Gastroesophageal sphincter (tissue), 4 donors: Measurements from ENCODE around the gene HYAL1. TPM values are rescaled to one million over a fixed set of nuclear protein-coding genes. Genes with fewer than 3 reads are reported as not detected.

ENCODE experiments used
- ATAC-seq: fragments of 150-250 bp; one replicate; pipeline ENCODE4 v1.9.1; 2016; ENCODE audit warnings: mild to moderate bottlenecking, moderate library complexity
- H3K27ac ChIP-seq, 4 donors: fragments of 200-600 bp; sonication (generic) in 3 of 4; 1 replicate in 3 of 4; 2 replicates in 1 of 4; pipeline ENCODE4 v1.5.1; 2016 to 2019
- H3K27me3 ChIP-seq: fragments of 200-600 bp; sonication (generic); one replicate; pipeline ENCODE4 v1.5.1; 2019
- H3K36me3 ChIP-seq, 2 donors: fragments of 200-600 bp; sonication (generic); one replicate each; pipeline ENCODE4 v1.5.1; 2019; ENCODE audit warnings: control low read depth in 1 of 2
- H3K4me1 ChIP-seq, 3 donors: fragments of 200-600 bp; sonication (generic); 1 replicate in 2 of 3; 2 replicates in 1 of 3; pipeline ENCODE4 v1.5.1; 2016 to 2019; ENCODE audit warnings: control low read depth in 2 of 3
- H3K4me3 ChIP-seq, 2 donors: fragments of 200-600 bp; sonication (generic); one replicate each; pipeline ENCODE4 v1.5.1; 2019; ENCODE audit warnings: mild to moderate bottlenecking in 1 of 2, moderate library complexity in 1 of 2
- H3K9me3 ChIP-seq, 3 donors: fragments of 200-600 bp; sonication (generic); one replicate each; pipeline ENCODE4 v1.5.1; 2017 to 2019; ENCODE audit warnings: control low read depth in 2 of 3
- EP300 ChIP-seq: sonication (generic); formaldehyde crosslinking; IDR thresholded peaks from one replicate; pipeline ENCODE4 v1.6.1; 2017; ENCODE audit warnings: antibody characterized with exemption, mild to moderate bottlenecking
- POLR2A ChIP-seq, 2 donors: fragments of 450-650 bp; IDR thresholded peaks; one replicate each; pipeline ENCODE4 v1.6.1; 2017; ENCODE audit warnings: antibody characterized with exemption in 2 of 2, mild to moderate bottlenecking in 2 of 2, moderate library complexity in 1 of 2
- POLR2AphosphoS5 ChIP-seq: sonication (generic); formaldehyde crosslinking; IDR thresholded peaks from one replicate; pipeline ENCODE4 v1.6.1; 2017; ENCODE audit warnings: antibody characterized with exemption
- WGBS, 2 donors: methylation state at CpG; one replicate each; pipeline ENCODE4 v1.1.5; 2018; ENCODE audit warnings: low coverage in 1 of 2; 5-methylcytosine and 5-hydroxymethylcytosine counted together
- total RNA-seq, 4 donors: library from RNA; depleted of rRNA; stranded (reverse); fragments of >200 nt; gene quantifications; one replicate each; pipeline ENCODE4 v1.1.0, GENCODE V29; 2016
- TF ChIP-seq, protein P1 (sequence below), 4 experiments: fragments of 200-600 bp in 2 of 4; fragments of 450-650 bp in 2 of 4; sonication (generic) in 1 of 4; IDR thresholded peaks; one replicate each; pipeline ENCODE4 v1.5.1; 2017 to 2019; ENCODE audit warnings: antibody characterized with exemption in 4 of 4, mild to moderate bottlenecking in 2 of 4, moderate library complexity in 2 of 4

HYAL1 gene
- total RNA-seq, 4 donors from 2014 or later = 4.8 to 12.3 (median 7.9) TPM

DNA sequence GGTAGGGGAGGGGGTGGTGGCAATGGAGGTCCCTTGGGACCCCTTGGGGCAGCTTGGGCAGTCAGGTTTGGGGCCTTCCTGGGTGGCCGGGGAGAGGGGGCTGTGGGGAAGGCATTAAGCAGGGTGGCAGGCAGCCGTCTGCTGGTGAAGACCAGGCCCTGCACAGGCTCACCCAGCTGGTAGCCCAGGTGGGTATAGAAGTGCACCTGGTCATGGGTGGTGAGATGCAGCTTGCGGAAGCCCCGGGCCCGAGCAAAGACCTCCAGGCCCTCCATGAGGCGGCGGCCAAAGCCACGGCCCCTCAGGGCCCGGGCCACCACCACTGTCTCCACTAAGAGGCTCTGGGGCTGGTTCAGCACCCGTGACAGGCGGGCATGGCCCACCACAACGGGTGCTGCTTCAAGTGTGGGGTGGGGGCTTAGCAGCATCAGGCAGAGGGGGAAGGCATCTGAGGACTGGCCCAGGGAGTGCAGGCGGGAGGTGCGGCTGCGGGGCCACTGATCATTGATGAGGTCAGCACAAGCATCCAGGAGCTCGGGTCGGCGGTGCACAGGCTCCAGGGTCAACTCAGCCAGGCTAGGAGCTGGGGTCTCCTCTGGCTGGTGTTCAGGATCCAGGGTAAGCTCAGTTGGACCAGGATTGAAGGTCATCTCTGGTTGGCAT, 6.5 kb downstream of the HYAL1 start:
- peaks cover 0 to 47% (median 24%) of the 10 kb centered on the region in 3 donors for H3K4me1 ChIP-seq
- no peak overlapping the region for H3K4me3 ChIP-seq
- no CpG with 5 or more reads among the region's 18 CpGs for WGBS, 2 donors
- TF ChIP-seq, protein P1, sequence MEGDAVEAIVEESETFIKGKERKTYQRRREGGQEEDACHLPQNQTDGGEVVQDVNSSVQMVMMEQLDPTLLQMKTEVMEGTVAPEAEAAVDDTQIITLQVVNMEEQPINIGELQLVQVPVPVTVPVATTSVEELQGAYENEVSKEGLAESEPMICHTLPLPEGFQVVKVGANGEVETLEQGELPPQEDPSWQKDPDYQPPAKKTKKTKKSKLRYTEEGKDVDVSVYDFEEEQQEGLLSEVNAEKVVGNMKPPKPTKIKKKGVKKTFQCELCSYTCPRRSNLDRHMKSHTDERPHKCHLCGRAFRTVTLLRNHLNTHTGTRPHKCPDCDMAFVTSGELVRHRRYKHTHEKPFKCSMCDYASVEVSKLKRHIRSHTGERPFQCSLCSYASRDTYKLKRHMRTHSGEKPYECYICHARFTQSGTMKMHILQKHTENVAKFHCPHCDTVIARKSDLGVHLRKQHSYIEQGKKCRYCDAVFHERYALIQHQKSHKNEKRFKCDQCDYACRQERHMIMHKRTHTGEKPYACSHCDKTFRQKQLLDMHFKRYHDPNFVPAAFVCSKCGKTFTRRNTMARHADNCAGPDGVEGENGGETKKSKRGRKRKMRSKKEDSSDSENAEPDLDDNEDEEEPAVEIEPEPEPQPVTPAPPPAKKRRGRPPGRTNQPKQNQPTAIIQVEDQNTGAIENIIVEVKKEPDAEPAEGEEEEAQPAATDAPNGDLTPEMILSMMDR (IDR thresholded peaks at IDR 0.05) = no peak
- TF ChIP-seq POLR2A (IDR thresholded peaks at IDR 0.05) = no peak
- TF ChIP-seq EP300 = no peak
- no peak for ATAC-seq
- H3K27me3 ChIP-seq = no peaks in the 10 kb centered on the region
- no peaks in the 10 kb centered on the region for H3K9me3 ChIP-seq
- H3K36me3 ChIP-seq = peaks cover 0 to 12% of the 10 kb centered on the region in 2 donors
- no peak overlapping the region for H3K27ac ChIP-seq

DNA sequence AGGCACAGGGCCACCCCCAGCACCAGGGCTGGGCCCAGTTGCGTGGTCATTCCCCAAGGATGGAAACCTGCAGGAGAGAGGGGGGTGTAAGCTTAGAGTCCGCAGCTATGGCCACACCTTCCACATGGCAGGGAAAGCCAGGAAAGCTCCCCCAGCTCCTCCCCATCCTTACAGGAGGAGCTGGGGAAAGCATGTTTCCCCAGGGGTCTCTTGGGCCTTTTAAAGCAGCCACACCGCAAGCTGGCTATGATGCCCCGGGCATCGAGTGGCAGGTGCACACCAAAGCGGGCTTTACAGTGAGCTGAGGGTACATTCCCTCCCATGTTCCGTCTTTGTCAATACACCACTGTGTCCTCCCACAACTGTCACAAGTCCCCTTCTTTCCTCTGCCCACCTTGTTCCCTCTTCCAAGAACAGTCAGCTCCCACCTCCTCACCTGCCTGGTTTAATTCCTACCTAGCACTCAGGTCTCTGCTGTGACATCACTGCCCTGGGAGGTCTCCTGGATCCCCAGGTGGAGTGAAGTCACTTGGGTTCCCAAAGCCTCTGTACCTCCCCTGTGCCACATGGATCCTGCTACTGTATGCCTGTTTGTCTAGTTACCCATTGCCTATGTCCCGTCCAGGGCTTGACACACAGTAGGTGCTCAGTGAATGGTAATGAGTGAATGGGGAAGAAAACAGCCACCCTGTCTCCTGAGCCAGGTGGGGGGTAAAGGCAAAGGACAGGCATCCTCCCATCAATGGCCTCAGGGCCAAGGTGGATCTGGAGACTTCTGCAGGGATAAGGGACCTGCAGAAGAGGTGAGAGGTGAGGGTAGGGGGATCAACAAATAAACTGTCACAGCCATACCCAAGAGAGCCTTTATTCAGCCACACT, 7.6 kb downstream of the HYAL1 start:
- H3K36me3 ChIP-seq = peaks cover 0 to 12% of the 10 kb centered on the region in 2 donors
- no peaks in the 10 kb centered on the region for H3K27me3 ChIP-seq
- no peak for TF ChIP-seq EP300
- no peak for TF ChIP-seq POLR2A (IDR thresholded peaks at IDR 0.05)
- TF ChIP-seq POLR2AphosphoS5 = no peak
- TF ChIP-seq, protein P1 (IDR thresholded peaks at IDR 0.05) = no peak
- H3K27ac ChIP-seq = no peak overlapping the region
- no peak for ATAC-seq
- peaks cover 0 to 51% (median 29%) of the 10 kb centered on the region in 3 donors for H3K4me1 ChIP-seq
- H3K4me3 ChIP-seq = no peak overlapping the region
- no peaks in the 10 kb centered on the region for H3K9me3 ChIP-seq
- 86% methylated on average over 5 of the region's 8 CpGs; no CpG with 5 or more reads in 1 of the 2 donors for WGBS, 2 donors

DNA sequence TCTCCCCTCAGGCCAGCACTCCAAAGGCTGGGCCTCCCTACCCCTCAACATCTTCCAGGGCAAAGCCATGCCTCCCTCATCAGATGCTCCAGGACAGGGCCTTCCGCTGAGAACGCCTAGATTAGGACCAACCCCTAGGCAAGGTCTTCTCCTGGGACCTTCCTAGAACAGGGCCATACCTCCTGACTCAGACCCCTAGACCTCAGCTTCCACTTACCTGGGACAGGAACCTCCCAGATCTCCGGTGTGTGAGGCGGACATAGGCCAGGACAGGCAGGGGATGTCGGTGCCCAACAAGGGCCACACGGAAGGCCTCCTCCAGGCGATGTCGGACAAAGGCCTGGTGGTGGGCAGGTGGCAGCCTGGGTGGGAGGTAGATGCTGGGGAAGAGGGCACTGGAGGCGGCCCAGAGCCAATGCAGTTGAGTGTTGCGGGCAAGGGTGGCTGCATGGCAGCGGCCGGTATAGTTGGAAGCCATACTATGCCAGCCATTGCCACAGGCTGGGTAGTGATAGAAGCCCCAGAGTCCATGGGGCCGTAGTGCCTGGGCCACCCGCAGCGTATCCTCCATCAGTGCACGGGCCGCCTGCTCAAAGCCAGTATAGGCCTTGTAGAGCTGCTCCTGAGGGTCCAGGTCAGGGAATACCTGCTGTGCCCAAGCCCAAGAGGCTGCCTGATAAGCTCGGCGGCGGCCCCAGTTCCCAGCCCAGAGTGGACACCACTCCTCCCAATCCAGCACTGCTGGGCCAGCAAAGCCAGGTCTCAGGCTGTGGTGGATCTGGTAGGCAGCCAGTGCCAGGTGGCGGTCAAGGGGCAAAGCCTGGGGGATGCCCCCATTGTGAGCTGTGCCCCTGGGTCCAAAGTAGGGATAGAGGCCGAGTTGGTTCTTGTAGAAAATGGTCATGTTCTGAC, 8.6 kb downstream of the HYAL1 start:
- Histone ChIP-seq H3K4me1 (peaks cover 0 to 49% (median 21%) of the 10 kb centered on the region in 3 donors), H3K9me3 (no peaks in the 10 kb centered on the region), H3K4me3 (no peak overlapping the region), H3K36me3 (peaks cover 0 to 21% of the 10 kb centered on the region in 2 donors), H3K27ac (no peak overlapping the region), H3K27me3 (no peaks in the 10 kb centered on the region)
- WGBS, 2 donors = no CpG with 5 or more reads among the region's 22 CpGs
- no peak for TF ChIP-seq POLR2AphosphoS5
- no peak for TF ChIP-seq POLR2A (IDR thresholded peaks at IDR 0.05)
- TF ChIP-seq, protein P1 (IDR thresholded peaks at IDR 0.05) = no peak
- TF ChIP-seq EP300 = no peak
- ATAC-seq = no peak

DNA sequence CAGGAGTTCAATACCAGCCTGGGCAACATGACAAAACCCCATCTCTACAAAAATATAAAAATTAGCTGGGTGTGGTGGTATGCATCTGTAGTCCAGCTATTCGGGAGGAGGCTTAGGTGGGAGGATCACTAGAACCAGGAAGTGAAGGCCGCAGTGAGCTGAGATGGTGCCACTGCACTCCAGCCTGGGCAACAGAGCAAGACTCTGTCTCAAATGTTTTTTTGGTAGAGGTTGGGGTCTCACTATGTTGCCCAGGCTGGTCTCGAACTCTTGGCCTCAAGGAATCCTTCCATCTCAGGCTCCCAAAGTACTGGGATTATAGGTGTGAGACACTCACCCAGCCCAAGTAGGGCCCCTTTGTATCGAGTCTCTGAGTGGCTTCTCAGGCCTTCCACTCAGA, 9.3 kb downstream of the HYAL1 start:
- Histone ChIP-seq H3K4me1 (peaks cover 0 to 47% (median 21%) of the 10 kb centered on the region in 3 donors), H3K36me3 (peaks cover 0 to 28% of the 10 kb centered on the region in 2 donors), H3K27me3 (no peaks in the 10 kb centered on the region), H3K27ac (no peak overlapping the region), H3K9me3 (no peaks in the 10 kb centered on the region), H3K4me3 (no peak overlapping the region)
- 85% methylated on average over 2 of the region's 4 CpGs; no CpG with 5 or more reads in 1 of the 2 donors for WGBS, 2 donors
- no peak for TF ChIP-seq POLR2AphosphoS5
- TF ChIP-seq POLR2A (IDR thresholded peaks at IDR 0.05) = no peak
- no peak for TF ChIP-seq EP300
- TF ChIP-seq, protein P1 (IDR thresholded peaks at IDR 0.05) = no peak
- no peak for ATAC-seq
